Purkinje cell (primary cell): Measurements from ENCODE around the gene CCL23. TPM values are rescaled to one million over a fixed set of nuclear protein-coding genes. Genes with fewer than 3 reads are reported as not detected.

Source experiments
- polyA plus RNA-seq: library from polyadenylated mRNA; unstranded; fragments of >200 nt; fragmentation: Nextera tagmentation; gene quantifications from 2 replicates; pipeline ENCODE4 v1.2.1, GENCODE V29; 2014

CCL23 gene
- not detected in 2 replicates for polyA plus RNA-seq

GRCh38 chr17:36017799-36018198 lies at the start of gene CCL23:
CCL23 (minus strand) TSS chr17:36017972; CDS start chr17:36017897, 75 bp downstream.

GRCh38 chr17:36063786-36064541 lies 46.2 kb upstream of the CCL23 start, which contains the start of gene CCL18:
CCL18 (plus strand) TSS chr17:36064272; CDS start chr17:36064343, 71 bp downstream.

GRCh38 chr17:36001110-36001771 lies 16.5 kb downstream of the CCL23 start, which contains the start of gene CCL15:
CCL15 (minus strand) TSS chr17:36001553; CDS start chr17:36001492, 61 bp downstream.

GRCh38 chr17:35986643-35987042 lies 31.1 kb downstream of the CCL23 start, which contains the start of gene CCL14:
CCL14 (minus strand) TSS chr17:35986729; CDS start chr17:35986649, 80 bp downstream.

GRCh38 chr17:35981246-35981645 lies 36.5 kb downstream of the CCL23 start, which contains the start of gene CCL16:
CCL16 (minus strand) TSS chr17:35981497; CDS start chr17:35981420, 77 bp downstream.

Other genes with a start within 250 kb of the CCL23 start
- 0.66 and 2.0 TPM in 2 replicates for gene MMP28, start 222.3 kb downstream of the CCL23 start, polyA plus RNA-seq
- gene TAF15, start 208.5 kb downstream of the CCL23 start, polyA plus RNA-seq: 11.4 and 35.2 TPM in 2 replicates
- gene HEATR9, start 149.1 kb downstream of the CCL23 start, polyA plus RNA-seq: not detected in 2 replicates
- gene CCL5, start 137.6 kb downstream of the CCL23 start, polyA plus RNA-seq: not detected in 2 replicates
- gene RDM1, start 87.2 kb downstream of the CCL23 start, polyA plus RNA-seq: 3.4 TPM in 1 of 2 replicates, not detected in the other
- gene LYZL6, start 74.3 kb downstream of the CCL23 start, polyA plus RNA-seq: not detected in 2 replicates
- gene CCL16, start 36.5 kb downstream of the CCL23 start, polyA plus RNA-seq: not detected in 2 replicates
- gene CCL14, start 31.2 kb downstream of the CCL23 start, polyA plus RNA-seq: not detected in 2 replicates
- gene CCL15, start 16.4 kb downstream of the CCL23 start, polyA plus RNA-seq: not detected in 2 replicates
- gene CCL18, start 46.3 kb upstream of the CCL23 start, polyA plus RNA-seq: not detected in 2 replicates
- gene CCL3, start 72.2 kb upstream of the CCL23 start, polyA plus RNA-seq: not detected in 2 replicates
- gene CCL4, start 85.9 kb upstream of the CCL23 start, polyA plus RNA-seq: not detected in 2 replicates
- not detected in 2 replicates for gene TBC1D3B, start 158.7 kb upstream of the CCL23 start, polyA plus RNA-seq
- not detected in 2 replicates for gene CCL3L1, start 178.8 kb upstream of the CCL23 start, polyA plus RNA-seq
- gene CCL4L2, start 193.1 kb upstream of the CCL23 start, polyA plus RNA-seq: 1.2 TPM in 1 of 2 replicates, not detected in the other
- gene TBC1D3I, start 246.6 kb upstream of the CCL23 start, polyA plus RNA-seq: 0.13 TPM in 1 of 2 replicates, not detected in the other